ENCODE data around the gene PTPN13. TPM values are rescaled to one million over a fixed set of nuclear protein-coding genes. Genes with fewer than 3 reads are reported as not detected.
A peak's percentile ranks its signal among the peaks of the same experiment; 100 is the strongest.

The PTPN13 gene
- polyA plus RNA-seq, 3 donors = 115 to 155 (median 125) TPM

GRCh38 chr4:86582410-86582809, 11.7 kb upstream of the PTPN13 start:
- DNase-seq (ENCODE audit: extremely low read depth in 1 of 11, low read depth in 9 of 11, low spot score in 4 of 11) = peak in 6 of 11 donors; percentile 22 to 64 (median 40)

- no peak for DNase-seq (ENCODE audit: extremely low read depth in 1 of 11, low read depth in 9 of 11, low spot score in 4 of 11)
Measured at GRCh38 chr4:86586160-86586572, 7.9 kb upstream of the PTPN13 start.

- DNase-seq (ENCODE audit: extremely low read depth in 1 of 11, low read depth in 9 of 11, low spot score in 4 of 11) = no peak
Measured at GRCh38 chr4:86586626-86587380, 7.3 kb upstream of the PTPN13 start.

- no peak for DNase-seq (ENCODE audit: extremely low read depth in 1 of 11, low read depth in 9 of 11, low spot score in 4 of 11)
Measured at GRCh38 chr4:86587381-86588140, 6.6 kb upstream of the PTPN13 start.

GRCh38 chr4:86592553-86593249, 1.4 kb upstream of the PTPN13 start:
- no peak for DNase-seq (ENCODE audit: extremely low read depth in 1 of 11, low read depth in 9 of 11, low spot score in 4 of 11)

- DNase-seq (ENCODE audit: extremely low read depth in 1 of 11, low read depth in 9 of 11, low spot score in 4 of 11) = peak in 10 of 11 donors; percentile 31 to 64 (median 50)
Measured at GRCh38 chr4:86594559-86595425, 677 bp downstream of the PTPN13 start.

GRCh38 chr4:86595426-86595805, 1.3 kb downstream of the PTPN13 start:
- DNase-seq (ENCODE audit: extremely low read depth in 1 of 11, low read depth in 9 of 11, low spot score in 4 of 11) = peak in 1 of 11 donors; percentile 31

- DNase-seq (ENCODE audit: extremely low read depth in 1 of 11, low read depth in 9 of 11, low spot score in 4 of 11) = no peak
Measured at GRCh38 chr4:86596807-86597206, 2.7 kb downstream of the PTPN13 start.

GRCh38 chr4:86600007-86600653, 6.0 kb downstream of the PTPN13 start:
- DNase-seq (ENCODE audit: extremely low read depth in 1 of 11, low read depth in 9 of 11, low spot score in 4 of 11) = no peak

- DNase-seq (ENCODE audit: extremely low read depth in 1 of 11, low read depth in 9 of 11, low spot score in 4 of 11) = no peak
Measured at GRCh38 chr4:86603311-86603885, 9.3 kb downstream of the PTPN13 start.

GRCh38 chr4:86606809-86607208, 12.7 kb downstream of the PTPN13 start:
- DNase-seq (ENCODE audit: extremely low read depth in 1 of 11, low read depth in 9 of 11, low spot score in 4 of 11) = no peak

GRCh38 chr4:86608757-86609375, 14.8 kb downstream of the PTPN13 start:
- no peak for DNase-seq (ENCODE audit: extremely low read depth in 1 of 11, low read depth in 9 of 11, low spot score in 4 of 11)

- DNase-seq (ENCODE audit: extremely low read depth in 1 of 11, low read depth in 9 of 11, low spot score in 4 of 11) = no peak
Measured at GRCh38 chr4:86611757-86612156, 17.6 kb downstream of the PTPN13 start.

- no peak for DNase-seq (ENCODE audit: extremely low read depth in 1 of 11, low read depth in 9 of 11, low spot score in 4 of 11)
Measured at GRCh38 chr4:86613734-86614133, 19.6 kb downstream of the PTPN13 start.

- no peak for DNase-seq (ENCODE audit: extremely low read depth in 1 of 11, low read depth in 9 of 11, low spot score in 4 of 11)
Measured at GRCh38 chr4:86614865-86615264, 20.8 kb downstream of the PTPN13 start.

GRCh38 chr4:86615501-86615900, 21.4 kb downstream of the PTPN13 start:
- no peak for DNase-seq (ENCODE audit: extremely low read depth in 1 of 11, low read depth in 9 of 11, low spot score in 4 of 11)

GRCh38 chr4:86619656-86620055, 25.5 kb downstream of the PTPN13 start:
- no peak for DNase-seq (ENCODE audit: extremely low read depth in 1 of 11, low read depth in 9 of 11, low spot score in 4 of 11)

GRCh38 chr4:86621435-86621834, 27.3 kb downstream of the PTPN13 start:
- DNase-seq (ENCODE audit: extremely low read depth in 1 of 11, low read depth in 9 of 11, low spot score in 4 of 11) = no peak
